NK-92 treated with Interleukin-12 subunit alpha and Interleukin-12 subunit beta, amount 100 ng/mL, for 24 hours (cell line): ENCODE data around the gene CKS1B.

ENCODE experiments used
- DNase-seq: peaks from one replicate; lab custom pipeline; 2025; lab: John Stamatoyannopoulos, UW

CKS1B gene

GRCh38 chr1:154945962-154946850 lies 28.3 kb upstream of the CKS1B start:
- no peak for DNase-seq

DNA sequence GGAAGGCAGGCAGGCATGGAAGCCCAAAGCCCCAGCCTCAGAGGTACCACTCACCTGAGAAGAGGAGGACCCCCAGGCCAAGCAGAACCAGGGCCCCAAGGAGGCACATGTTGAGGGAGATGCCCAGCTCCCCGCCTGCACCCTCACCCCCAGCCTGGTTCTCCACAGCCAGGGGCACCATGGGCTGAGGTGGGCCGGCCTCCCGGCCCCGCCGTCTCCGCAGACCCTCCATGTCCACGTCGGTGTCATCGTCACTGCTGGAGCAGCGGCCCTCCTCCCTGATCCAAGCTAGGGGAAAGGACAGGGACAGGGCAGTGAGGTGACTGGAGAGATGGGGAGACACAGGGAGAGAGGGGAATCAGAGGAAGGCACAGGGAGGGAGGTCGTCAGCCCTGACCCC lies 26.4 kb upstream of the CKS1B start:
- DNase-seq = no peak

GRCh38 chr1:154951901-154952657 lies 22.4 kb upstream of the CKS1B start:
- no peak for DNase-seq

- no peak for DNase-seq
Measured at GRCh38 chr1:154952664-154953063, 21.8 kb upstream of the CKS1B start.

GRCh38 chr1:154953611-154954038 lies 20.9 kb upstream of the CKS1B start:
- no peak for DNase-seq

DNA sequence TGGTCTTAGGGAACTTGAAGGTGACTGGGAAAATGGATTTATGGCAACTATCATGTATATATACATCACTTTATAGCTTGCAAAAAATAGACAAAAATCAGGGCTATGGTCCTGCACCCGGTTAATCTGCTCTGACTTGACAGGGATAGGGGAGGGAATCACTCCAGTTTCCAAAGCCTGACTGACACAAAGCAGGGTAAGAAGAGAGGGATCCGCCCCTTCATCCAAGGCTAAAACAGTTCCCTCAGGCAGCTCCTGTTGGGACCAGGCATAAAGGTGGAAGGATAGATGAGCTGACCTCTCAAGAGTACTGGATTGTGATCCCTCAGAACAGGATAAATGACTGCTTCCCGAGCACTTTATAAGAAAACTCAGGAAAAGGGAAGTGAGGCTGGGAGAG lies 19.9 kb upstream of the CKS1B start:
- no peak for DNase-seq

DNA sequence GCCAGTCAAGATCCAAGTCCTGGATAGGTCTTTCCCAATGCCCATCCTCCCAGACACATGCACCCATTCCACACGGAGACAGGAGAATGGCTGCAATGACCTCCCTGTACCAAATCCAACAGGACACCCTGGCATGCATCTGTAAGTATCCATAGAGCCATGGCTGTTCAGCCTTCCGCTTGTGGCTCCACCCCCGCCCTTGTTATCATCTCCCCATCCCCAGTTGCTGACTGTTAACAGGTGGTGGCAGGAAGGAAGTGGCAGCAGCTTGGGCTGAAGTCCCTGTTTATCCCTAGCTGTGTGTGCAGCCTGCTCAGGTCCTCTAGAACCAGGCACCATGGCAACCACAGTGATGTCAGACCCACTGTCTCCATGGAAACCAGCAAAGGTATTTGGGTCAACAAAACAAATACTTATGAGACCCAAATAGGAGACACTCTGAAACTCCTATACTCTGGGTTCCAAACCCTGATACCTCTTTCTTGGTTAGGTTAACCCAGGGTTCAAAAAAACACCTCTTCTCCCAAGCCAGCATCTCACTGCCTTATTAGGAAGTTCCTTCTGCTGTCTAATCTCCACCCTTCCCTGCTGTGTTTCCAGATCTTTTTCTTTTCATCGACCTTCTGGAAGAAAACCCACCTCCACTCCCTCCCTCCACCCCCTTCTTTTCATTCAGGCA lies 19.3 kb upstream of the CKS1B start:
- peak; percentile 80 for DNase-seq

DNA sequence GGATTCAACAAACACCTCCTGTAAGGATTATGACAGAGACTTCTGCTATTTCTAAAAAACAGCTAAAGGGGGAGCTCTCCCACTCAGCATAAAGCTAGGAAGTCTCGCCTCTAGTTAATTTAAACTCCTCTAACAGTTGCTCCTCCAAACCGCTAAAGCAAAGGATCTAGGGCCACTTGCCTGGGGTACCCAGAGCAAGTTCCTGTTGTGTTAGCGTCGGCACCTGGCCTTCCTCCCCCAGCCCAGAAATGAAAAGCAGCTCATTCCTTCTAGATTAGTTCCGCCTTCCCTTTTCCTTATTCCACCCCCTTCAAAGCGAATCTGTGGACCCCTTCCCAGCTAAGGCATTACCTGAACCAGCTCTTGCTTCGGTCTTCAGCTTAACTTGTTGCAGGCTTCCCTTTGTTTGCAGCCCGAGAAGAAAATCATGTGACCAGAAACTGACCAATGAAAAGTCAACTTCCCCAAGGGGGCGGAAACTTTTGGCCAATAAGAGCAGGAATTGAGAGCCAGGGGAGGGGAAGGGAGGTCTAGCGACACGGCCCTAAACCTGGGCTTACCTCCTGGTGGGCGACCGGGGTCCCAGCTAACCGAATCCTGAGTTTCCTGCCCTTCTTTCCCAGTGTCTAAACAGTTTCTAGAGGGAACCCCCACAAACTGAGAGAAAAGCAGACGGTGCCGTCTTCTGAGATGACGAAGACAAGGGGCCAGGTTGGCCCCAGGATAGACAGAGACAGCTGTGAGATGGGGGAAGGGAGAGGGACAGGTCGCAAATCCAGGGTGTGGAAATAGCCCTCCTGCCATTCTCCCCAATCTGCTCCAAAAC lies 18.6 kb upstream of the CKS1B start, which contains the start of gene PBXIP1:
Gene PBXIP1 (minus strand): TSS at position 382 of the 826 bp plus-strand sequence. CDS start 2,378 bp downstream, outside the sequence.
- DNase-seq = peak; percentile 50

GRCh38 chr1:154956544-154956941 lies 17.9 kb upstream of the CKS1B start:
- no peak for DNase-seq

GRCh38 chr1:154957091-154957657 lies 17.3 kb upstream of the CKS1B start:
- no peak for DNase-seq

DNA sequence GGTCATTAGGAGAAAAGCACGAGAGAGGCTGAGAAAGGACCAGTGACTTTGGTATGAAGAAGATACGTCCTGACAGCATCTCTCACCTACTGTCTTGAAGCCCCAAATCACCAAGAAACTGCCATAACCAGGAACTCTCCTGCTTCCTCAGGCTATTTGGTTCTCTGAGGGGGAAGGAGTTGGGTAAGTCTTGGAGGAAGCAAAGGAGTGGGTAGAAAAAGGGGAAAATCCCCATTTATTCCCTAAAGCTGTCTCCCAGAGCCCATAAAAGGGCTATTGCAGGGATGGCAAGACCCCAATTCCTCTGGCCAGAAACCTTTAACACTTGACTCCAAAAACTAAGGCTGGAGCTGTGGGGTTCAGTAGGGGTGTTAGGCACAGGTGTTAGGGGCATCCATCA lies 16.4 kb upstream of the CKS1B start:
- no peak for DNase-seq

GRCh38 chr1:154958681-154959425 lies 15.6 kb upstream of the CKS1B start:
- DNase-seq = no peak

GRCh38 chr1:154959426-154959780 lies 15.1 kb upstream of the CKS1B start:
- no peak for DNase-seq

- DNase-seq = no peak
Measured at GRCh38 chr1:154960446-154961136, 13.9 kb upstream of the CKS1B start.

- DNase-seq = peak; percentile 82
Measured at GRCh38 chr1:154961207-154962155, 13.0 kb upstream of the CKS1B start, which contains the start of gene PYGO2. Gene PYGO2, minus strand, starts transcription at chr1:154961782. Its CDS starts 206 bp downstream, at chr1:154961576.

DNA sequence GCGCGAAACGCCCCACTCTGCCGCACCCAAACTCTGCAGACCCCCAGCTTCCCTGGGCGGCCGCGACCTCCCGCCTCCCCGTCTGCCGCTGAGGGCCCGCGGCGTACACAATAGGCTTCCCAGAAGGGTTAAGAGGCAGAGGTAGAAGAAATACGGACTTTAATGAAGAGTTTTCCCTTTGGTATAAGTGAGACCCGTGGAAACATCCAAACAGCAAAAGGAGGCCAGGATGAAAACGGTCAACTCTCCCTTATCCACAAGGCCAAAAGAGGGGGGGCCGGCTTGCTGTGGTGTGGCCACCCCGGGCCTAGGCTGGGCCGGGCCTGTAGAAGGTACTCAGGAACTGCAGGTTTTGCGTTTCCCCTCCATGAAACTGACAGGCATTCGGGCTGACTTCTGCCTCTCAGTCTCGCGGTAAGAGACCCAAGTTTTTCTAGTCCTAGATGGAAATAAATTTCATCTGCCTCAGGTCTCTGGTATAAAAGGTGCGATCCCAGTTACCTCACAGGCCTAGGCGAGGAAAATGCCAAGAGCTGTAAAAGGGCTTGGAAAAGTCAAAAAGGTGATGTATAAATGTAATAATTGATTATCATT lies 12.2 kb upstream of the CKS1B start:
- DNase-seq = no peak

DNA sequence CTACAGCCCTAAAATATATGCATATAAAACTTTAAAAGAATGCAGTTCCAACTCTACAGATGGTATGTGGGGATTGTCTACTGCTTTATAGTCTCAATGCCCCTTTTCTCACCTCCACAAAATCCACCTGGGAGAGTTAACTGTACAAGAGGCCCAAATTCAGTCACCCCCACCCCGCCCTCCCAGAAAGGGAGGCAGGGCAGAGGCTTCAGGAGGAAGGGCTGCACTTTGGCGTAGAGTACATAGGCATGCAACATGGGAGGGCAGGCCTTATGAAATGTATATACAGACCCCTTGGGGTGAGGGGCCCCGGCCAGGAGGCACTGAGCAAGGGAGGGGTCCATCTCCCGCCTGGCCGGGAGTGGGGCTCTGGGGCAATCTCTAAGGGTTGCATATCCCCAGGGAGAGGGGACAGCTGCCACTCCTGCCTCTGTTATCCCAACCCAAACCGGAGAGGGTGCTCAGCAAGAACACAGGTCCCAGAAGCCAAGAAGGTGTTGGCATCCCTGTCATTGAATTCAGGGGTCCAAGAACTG lies 11.6 kb upstream of the CKS1B start:
- DNase-seq = no peak

DNA sequence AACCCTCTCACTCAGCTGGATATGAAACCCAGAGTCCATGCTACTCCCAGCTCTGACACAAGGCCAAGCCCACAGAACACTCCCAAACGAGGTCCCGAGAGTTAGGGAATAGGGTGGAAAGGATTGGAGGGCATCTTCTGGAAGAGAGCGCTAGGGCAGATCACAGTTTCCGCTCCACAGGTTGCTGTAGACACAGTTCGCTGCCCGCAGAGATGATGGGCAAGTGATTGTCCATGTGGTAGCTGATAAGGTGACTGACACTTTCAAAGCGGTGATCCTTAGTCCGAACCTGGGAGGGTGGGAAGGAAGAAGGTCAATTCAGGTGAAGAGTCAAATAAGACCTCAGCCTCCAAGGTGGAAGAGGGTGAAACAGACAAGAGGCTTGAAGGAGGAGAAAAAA lies 10.8 kb upstream of the CKS1B start:
- no peak for DNase-seq
